Liver (tissue), 3 donors: Measurements from ENCODE around the gene TACR1.

ENCODE experiments used
- ATF3 ChIP-seq: IDR thresholded peaks from 2 replicates; pipeline ENCODE4 v1.6.1; 2016; ENCODE audit warnings: antibody characterized with exemption
- CTCF ChIP-seq: fragments of 150-350 bp; IDR thresholded peaks from 2 replicates; pipeline ENCODE4 v1.5.1; 2017; ENCODE audit warnings: improper control_type of control experiment, low read depth, low read length; ENCODE audit not compliant: missing input control
- EGR1 ChIP-seq, 2 donors: IDR thresholded peaks; 2 replicates each; pipeline ENCODE4 v1.6.1; 2016 to 2018; ENCODE audit warnings: antibody characterized with exemption in 2 of 2, low read depth in 2 of 2
- FOXA1 ChIP-seq: IDR thresholded peaks from 2 replicates; pipeline ENCODE4 v1.6.1; 2016; ENCODE audit warnings: antibody characterized with exemption
- GABPA ChIP-seq, 2 donors: IDR thresholded peaks in 1 of 2; conservative IDR thresholded peaks in 1 of 2; 2 replicates each; pipeline ENCODE4 v1.6.1; 2016; ENCODE audit warnings: antibody characterized with exemption in 2 of 2, mild to moderate bottlenecking in 1 of 2, moderate library complexity in 1 of 2
- NR2F2 ChIP-seq: IDR thresholded peaks from 2 replicates; pipeline ENCODE4 v1.6.1; 2016; ENCODE audit warnings: antibody characterized with exemption
- RAD21 ChIP-seq, 2 donors: IDR thresholded peaks; 2 replicates each; pipeline ENCODE4 v1.6.1; 2016; ENCODE audit warnings: antibody characterized with exemption in 2 of 2, mild to moderate bottlenecking in 2 of 2
- RXRA ChIP-seq, 2 donors: IDR thresholded peaks; 2 replicates each; pipeline ENCODE4 v1.6.1; 2017 to 2018; ENCODE audit warnings: antibody characterized with exemption in 2 of 2, mild to moderate bottlenecking in 1 of 2
- SP1 ChIP-seq: IDR thresholded peaks from 2 replicates; pipeline ENCODE4 v1.6.1; 2018; ENCODE audit warnings: antibody characterized with exemption, mild to moderate bottlenecking
- TAF1 ChIP-seq: conservative IDR thresholded peaks from 2 replicates; pipeline ENCODE4 v1.6.1; 2016; ENCODE audit warnings: antibody characterized with exemption, mild to moderate bottlenecking
- YY1 ChIP-seq: IDR thresholded peaks from 2 replicates; pipeline ENCODE4 v1.6.1; 2016; ENCODE audit warnings: antibody characterized with exemption, mild to moderate bottlenecking
- TF ChIP-seq, protein P1 (sequence below): IDR thresholded peaks from 2 replicates; pipeline ENCODE4 v1.6.1; 2016; ENCODE audit warnings: antibody characterized with exemption
- TF ChIP-seq, protein P2 (sequence below): IDR thresholded peaks from 2 replicates; pipeline ENCODE4 v1.6.1; 2016; ENCODE audit warnings: antibody characterized with exemption, mild to moderate bottlenecking
- donor health status: healthy.
- donor health status: healthy.

GRCh38 chr2:75031906-75032803, 167.2 kb downstream of the TACR1 start:
- no peak for TF ChIP-seq CTCF
- TF ChIP-seq YY1: no peak
- TF ChIP-seq EGR1 (IDR thresholded peaks at IDR 0.05; ENCODE audit: low read depth in 2 of 2): no peak
- TF ChIP-seq TAF1: no peak
- no peak for TF ChIP-seq RAD21 (IDR thresholded peaks at IDR 0.05)
- TF ChIP-seq, protein P1, sequence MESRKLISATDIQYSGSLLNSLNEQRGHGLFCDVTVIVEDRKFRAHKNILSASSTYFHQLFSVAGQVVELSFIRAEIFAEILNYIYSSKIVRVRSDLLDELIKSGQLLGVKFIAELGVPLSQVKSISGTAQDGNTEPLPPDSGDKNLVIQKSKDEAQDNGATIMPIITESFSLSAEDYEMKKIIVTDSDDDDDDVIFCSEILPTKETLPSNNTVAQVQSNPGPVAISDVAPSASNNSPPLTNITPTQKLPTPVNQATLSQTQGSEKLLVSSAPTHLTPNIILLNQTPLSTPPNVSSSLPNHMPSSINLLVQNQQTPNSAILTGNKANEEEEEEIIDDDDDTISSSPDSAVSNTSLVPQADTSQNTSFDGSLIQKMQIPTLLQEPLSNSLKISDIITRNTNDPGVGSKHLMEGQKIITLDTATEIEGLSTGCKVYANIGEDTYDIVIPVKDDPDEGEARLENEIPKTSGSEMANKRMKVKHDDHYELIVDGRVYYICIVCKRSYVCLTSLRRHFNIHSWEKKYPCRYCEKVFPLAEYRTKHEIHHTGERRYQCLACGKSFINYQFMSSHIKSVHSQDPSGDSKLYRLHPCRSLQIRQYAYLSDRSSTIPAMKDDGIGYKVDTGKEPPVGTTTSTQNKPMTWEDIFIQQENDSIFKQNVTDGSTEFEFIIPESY: no peak
- TF ChIP-seq, protein P2, sequence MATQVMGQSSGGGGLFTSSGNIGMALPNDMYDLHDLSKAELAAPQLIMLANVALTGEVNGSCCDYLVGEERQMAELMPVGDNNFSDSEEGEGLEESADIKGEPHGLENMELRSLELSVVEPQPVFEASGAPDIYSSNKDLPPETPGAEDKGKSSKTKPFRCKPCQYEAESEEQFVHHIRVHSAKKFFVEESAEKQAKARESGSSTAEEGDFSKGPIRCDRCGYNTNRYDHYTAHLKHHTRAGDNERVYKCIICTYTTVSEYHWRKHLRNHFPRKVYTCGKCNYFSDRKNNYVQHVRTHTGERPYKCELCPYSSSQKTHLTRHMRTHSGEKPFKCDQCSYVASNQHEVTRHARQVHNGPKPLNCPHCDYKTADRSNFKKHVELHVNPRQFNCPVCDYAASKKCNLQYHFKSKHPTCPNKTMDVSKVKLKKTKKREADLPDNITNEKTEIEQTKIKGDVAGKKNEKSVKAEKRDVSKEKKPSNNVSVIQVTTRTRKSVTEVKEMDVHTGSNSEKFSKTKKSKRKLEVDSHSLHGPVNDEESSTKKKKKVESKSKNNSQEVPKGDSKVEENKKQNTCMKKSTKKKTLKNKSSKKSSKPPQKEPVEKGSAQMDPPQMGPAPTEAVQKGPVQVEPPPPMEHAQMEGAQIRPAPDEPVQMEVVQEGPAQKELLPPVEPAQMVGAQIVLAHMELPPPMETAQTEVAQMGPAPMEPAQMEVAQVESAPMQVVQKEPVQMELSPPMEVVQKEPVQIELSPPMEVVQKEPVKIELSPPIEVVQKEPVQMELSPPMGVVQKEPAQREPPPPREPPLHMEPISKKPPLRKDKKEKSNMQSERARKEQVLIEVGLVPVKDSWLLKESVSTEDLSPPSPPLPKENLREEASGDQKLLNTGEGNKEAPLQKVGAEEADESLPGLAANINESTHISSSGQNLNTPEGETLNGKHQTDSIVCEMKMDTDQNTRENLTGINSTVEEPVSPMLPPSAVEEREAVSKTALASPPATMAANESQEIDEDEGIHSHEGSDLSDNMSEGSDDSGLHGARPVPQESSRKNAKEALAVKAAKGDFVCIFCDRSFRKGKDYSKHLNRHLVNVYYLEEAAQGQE: no peak
- TF ChIP-seq GABPA (IDR thresholded peaks at IDR 0.05 in 1 of 2, conservative IDR thresholded peaks at IDR 0.05 in 1 of 2): no peak
- TF ChIP-seq NR2F2: no peak
- TF ChIP-seq ATF3: no peak
- no peak for TF ChIP-seq FOXA1
- no peak for TF ChIP-seq RXRA (IDR thresholded peaks at IDR 0.05)
- TF ChIP-seq SP1: no peak
